Stimulated activated CD8-positive, alpha-beta memory T cell treated with anti-CD3 and anti-CD28 coated beads, Interleukin-4, amount 100 ng/mL, for 1 hour (primary cell): Measurements from ENCODE around the gene BNIPL.
A peak's percentile ranks its signal among the peaks of the same experiment; 100 is the strongest.

Experiments used
- DNase-seq, 2 donors: peaks; one replicate each; pipeline ENCODE4 v3.0.0-alpha.2; 2020; ENCODE audit warnings: low read depth in 2 of 2, low spot score in 1 of 2

BNIPL gene

GRCh38 chr1:151036356-151036755, at the start of gene BNIPL:
BNIPL (plus strand) TSS chr1:151036586; CDS start chr1:151036726, 140 bp downstream.
- DNase-seq = no peak

GRCh38 chr1:150987924-150988323, 48.5 kb upstream of the BNIPL start:
- DNase-seq = no peak

GRCh38 chr1:150992626-150993025, 43.8 kb upstream of the BNIPL start:
- DNase-seq = no peak

- no peak for DNase-seq
These were observed 42.1 kb upstream of the BNIPL start for GRCh38 chr1:150994248-150994647.

- DNase-seq = no peak
These were observed 40.9 kb upstream of the BNIPL start for GRCh38 chr1:150995460-150995859.

GRCh38 chr1:150995896-150996295, 40.5 kb upstream of the BNIPL start:
- no peak for DNase-seq

- no peak for DNase-seq
These were observed 39.1 kb upstream of the BNIPL start for GRCh38 chr1:150997126-150997872.

GRCh38 chr1:150997949-150998348, 38.4 kb upstream of the BNIPL start:
- DNase-seq = no peak

- no peak for DNase-seq
These were observed 37.2 kb upstream of the BNIPL start for GRCh38 chr1:150999051-150999674.

GRCh38 chr1:150999926-151000325, 36.5 kb upstream of the BNIPL start:
- DNase-seq = no peak

- no peak for DNase-seq
These were observed 36.0 kb upstream of the BNIPL start for GRCh38 chr1:151000408-151000807.

- DNase-seq = no peak
These were observed 34.8 kb upstream of the BNIPL start for GRCh38 chr1:151001602-151002001.

GRCh38 chr1:151002051-151002450, 34.3 kb upstream of the BNIPL start:
- no peak for DNase-seq

GRCh38 chr1:151002611-151003010, 33.8 kb upstream of the BNIPL start:
- DNase-seq = no peak

- no peak for DNase-seq
These were observed 33.2 kb upstream of the BNIPL start for GRCh38 chr1:151003180-151003579.

- DNase-seq = no peak
These were observed 30.6 kb upstream of the BNIPL start for GRCh38 chr1:151005729-151006319.

GRCh38 chr1:151006327-151007052, 29.9 kb upstream of the BNIPL start, which contains the start of gene MINDY1:
MINDY1 (minus strand) TSS chr1:151006902; CDS start chr1:151002617, 4,285 bp downstream.
- DNase-seq = no peak

GRCh38 chr1:151007853-151008243, 28.5 kb upstream of the BNIPL start:
- DNase-seq = no peak

- peak; percentile 92 to 95 for DNase-seq
These were observed 27.9 kb upstream of the BNIPL start, which contains the start of gene PRUNE1 for GRCh38 chr1:151008244-151009205. PRUNE1 (plus strand) TSS chr1:151008449; CDS start chr1:151008633, 184 bp downstream.

GRCh38 chr1:151009206-151009587, 27.2 kb upstream of the BNIPL start:
- no peak for DNase-seq
